Heart left ventricle (tissue), 13 donors: Measurements from ENCODE around the gene IGF2R.

Experiments used
- POLR2A ChIP-seq, 2 donors: fragments of 450-650 bp; IDR thresholded peaks; one replicate each; pipeline ENCODE4 v1.6.1; 2017; ENCODE audit warnings: antibody characterized with exemption in 2 of 2, mild to moderate bottlenecking in 2 of 2, moderate library complexity in 2 of 2
- TF ChIP-seq, protein P1 (sequence below), 12 donors: fragments of 200-600 bp; sonication (generic) in 4 of 12; IDR thresholded peaks; one replicate each; pipeline versions ENCODE4 v1.5.0 to v1.8.0; 2018 to 2022; ENCODE audit warnings: antibody characterized with exemption in 12 of 12, mild to moderate bottlenecking in 5 of 12
- donor health status: ischemic (EF 13 %, LVEDD 7.1; RV severe dilation, severe dysfunction).
- donor health status: DM: no; HTN: yes; CAD: no.
- donor health status: DM: no; HTN: no; CAD: no.
- donor health status: ischemic (EF 25% LVEDD 6.9; RV normal size, moderate dysfunction).
- donor health status: ischemic (EF 25% LVEDD 5.7; RV mildly dilated, moderate dysfunction).
- donor health status: ischemic (EF 35%, LVEDD 5.7; RV mildly dilated, moderate dysfunction).
- donor health status: nonischemic (EF 11% LVEDD 7.7; RV severe dilation, severe dysfunction).
- donor health status: DM: yes; HTN: yes; CAD: no.
- donor health status: PGD.
- donor health status: ischemic (EF 29% LVEDD 5.4; RV normal size, mild dysfunction).
- donor health status: nonischemic (EF 23%, LVEDD 6.1; RV moderate dilation, normal function).

DNA sequence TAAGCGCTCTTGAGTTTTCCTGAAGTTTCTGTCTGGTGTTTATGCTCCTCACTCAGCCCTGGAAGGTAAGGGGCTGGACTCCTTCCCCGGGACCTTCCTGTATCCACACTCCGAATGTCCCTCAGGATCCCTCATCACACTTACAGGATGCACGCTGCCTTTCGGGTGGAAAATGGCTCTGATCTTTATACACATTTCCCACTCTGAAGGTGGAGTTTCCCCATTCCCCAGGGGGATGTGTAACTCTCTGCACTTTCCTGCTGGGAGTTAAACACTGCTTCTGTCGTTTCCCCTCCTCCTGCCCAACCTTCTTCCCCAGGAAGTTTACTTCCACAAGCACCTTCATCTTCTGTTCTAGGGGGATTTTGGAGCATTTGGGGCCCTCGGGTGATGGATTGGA, 17.1 kb upstream of the IGF2R start:
- TF ChIP-seq POLR2A (IDR thresholded peaks at IDR 0.05) = no peak
- TF ChIP-seq, protein P1, sequence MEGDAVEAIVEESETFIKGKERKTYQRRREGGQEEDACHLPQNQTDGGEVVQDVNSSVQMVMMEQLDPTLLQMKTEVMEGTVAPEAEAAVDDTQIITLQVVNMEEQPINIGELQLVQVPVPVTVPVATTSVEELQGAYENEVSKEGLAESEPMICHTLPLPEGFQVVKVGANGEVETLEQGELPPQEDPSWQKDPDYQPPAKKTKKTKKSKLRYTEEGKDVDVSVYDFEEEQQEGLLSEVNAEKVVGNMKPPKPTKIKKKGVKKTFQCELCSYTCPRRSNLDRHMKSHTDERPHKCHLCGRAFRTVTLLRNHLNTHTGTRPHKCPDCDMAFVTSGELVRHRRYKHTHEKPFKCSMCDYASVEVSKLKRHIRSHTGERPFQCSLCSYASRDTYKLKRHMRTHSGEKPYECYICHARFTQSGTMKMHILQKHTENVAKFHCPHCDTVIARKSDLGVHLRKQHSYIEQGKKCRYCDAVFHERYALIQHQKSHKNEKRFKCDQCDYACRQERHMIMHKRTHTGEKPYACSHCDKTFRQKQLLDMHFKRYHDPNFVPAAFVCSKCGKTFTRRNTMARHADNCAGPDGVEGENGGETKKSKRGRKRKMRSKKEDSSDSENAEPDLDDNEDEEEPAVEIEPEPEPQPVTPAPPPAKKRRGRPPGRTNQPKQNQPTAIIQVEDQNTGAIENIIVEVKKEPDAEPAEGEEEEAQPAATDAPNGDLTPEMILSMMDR (IDR thresholded peaks at IDR 0.05) = no peak
